ENCODE measurements around the gene VPS9D1.
"Not testable (repeated sequence)": the region's sequence is repeated elsewhere in the genome, so short reads cannot be mapped to it uniquely, and the experiment has no call there.

The VPS9D1 gene

DNA sequence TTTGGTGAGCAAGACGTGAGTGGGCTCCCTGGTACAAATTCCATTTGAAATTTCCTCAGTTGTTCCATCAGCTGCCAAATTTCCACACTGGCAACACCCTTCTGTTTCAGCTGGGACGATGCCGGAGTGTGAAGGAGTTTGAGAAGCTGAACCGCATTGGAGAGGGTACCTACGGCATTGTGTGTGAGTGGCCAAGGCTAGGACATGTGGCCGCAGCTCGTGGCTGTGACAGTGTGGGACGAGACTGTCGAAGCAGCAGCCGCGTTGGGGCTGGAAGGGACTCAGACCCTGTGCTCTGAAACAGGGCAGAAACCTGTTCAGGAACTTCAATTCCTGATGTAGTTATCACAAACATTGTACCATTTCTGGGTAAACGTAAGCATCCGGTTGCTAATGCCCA lies 31.6 kb downstream of the VPS9D1 start:
- Histone ChIP-seq H3K4me1 (ENCODE audit: control insufficient read depth, insufficient read depth, low read length) (peaks cover 9% of the 10 kb centered on the region), H3K4me3 (ENCODE audit: low read length) (no peak overlapping the region), H3K9ac (ENCODE audit: low read length) (no peak overlapping the region), H3K27me3 (replicated peaks; ENCODE audit: control insufficient read depth, insufficient read depth, low read length) (no peaks in the 10 kb centered on the region), H3K9me3 (ENCODE audit: control insufficient read depth, low read length) (no peaks in the 10 kb centered on the region), H3K36me3 (ENCODE audit: control insufficient read depth, insufficient read depth, low read length, severe bottlenecking) (peaks cover 30% of the 10 kb centered on the region)
- no peak for DNase-seq (ENCODE audit: low read depth)

DNA sequence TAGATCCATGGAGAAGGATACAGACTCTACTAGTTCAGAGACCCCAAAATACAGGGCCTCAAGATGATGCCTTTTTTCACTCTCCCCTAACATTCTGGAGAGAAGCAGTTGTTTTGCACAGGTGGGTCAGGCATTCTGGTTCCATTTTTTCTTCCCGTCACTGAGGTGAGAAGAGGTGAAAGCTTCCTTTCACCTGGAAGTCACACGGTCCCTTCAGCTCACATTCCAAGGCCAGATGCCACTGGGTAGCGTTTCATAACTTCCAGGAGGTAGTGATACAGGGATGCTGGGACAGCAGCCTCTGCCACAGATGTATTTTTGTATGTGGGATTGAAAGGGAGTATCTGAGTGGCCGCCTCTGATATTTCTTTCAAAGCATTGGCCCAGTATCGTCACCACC lies 32.3 kb downstream of the VPS9D1 start:
- Histone ChIP-seq H3K36me3 (ENCODE audit: control insufficient read depth, insufficient read depth, low read length, severe bottlenecking) (peaks cover 22% of the 10 kb centered on the region), H3K27me3 (replicated peaks; ENCODE audit: control insufficient read depth, insufficient read depth, low read length) (no peaks in the 10 kb centered on the region), H3K4me3 (ENCODE audit: low read length) (no peak overlapping the region), H3K9ac (ENCODE audit: low read length) (no peak overlapping the region), H3K9me3 (ENCODE audit: control insufficient read depth, low read length) (no peaks in the 10 kb centered on the region), H3K4me1 (ENCODE audit: control insufficient read depth, insufficient read depth, low read length) (peaks cover 9% of the 10 kb centered on the region)
- DNase-seq (ENCODE audit: low read depth): no peak

DNA sequence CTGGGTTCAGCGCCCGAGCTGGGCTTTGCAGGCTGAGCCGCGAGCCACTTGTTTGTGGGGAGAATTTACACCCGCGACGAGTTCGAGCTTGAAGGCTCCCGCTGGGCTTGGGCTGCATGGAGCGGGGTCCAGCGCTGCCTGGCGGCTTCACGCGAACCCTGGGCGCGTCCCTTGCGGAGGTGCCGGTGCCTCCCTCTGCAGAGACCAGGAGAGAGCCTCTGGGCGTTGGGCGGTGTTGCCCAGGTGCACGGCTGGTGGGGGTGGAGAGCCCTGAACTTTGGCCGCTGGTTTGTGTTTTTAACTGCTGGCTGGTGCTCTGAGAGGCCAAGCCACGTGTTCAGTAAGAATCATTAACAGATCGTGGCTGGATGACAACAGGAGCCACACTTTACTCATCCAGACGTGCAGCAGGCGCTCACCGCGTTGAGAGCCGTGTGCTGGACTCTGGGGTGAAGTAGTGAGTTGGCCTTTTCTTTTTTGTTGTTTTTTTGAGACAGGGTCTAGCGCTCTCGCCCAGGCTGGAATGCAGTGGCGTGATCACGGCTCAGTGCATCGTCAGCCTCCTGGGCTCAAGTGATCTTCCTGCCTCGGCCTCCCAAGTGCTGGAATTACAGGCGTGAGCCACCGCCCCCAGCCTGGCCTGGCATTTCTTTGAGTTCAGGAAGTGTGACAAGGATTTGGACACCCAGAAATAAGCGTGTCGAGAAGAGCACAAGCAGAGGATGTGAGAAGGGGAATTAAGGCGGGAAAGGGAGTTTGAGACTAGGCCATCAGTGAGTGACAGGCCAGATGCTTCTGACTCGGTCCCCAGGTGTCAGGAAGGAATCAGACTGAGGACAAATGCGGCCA lies 33.4 kb downstream of the VPS9D1 start:
- peaks cover 16% of the 10 kb centered on the region for H3K36me3 ChIP-seq (ENCODE audit: control insufficient read depth, insufficient read depth, low read length, severe bottlenecking)

DNA sequence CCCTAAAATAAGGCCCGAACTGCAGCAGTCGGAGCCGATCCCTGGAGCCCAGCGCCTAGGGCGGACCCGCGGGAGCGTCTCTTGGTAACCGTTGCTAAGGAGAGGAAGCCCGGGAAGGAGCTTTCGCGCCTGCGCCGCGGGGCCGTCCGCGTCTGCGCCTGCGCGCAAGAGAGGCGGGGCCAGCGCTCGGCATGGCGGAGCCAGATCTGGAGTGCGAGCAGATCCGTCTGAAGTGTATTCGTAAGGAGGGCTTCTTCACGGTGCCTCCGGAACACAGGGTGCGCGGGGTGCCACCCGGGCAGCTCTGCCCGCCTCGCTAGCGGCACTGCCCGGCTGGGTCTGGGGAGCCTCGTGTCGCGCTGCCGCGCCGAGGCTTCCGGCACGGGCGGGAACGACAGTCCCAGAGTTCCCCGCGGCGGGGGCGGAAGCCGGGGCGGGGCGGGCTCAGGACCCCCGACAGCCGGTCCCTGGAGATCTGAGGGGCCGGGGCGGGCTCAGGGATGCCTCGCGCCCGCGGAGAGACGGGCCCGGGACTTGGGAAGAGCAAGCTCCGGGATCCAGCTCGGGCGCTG lies 34.1 kb downstream of the VPS9D1 start, which contains the start of gene CDK10:
TSS of gene CDK10 (plus strand) at position 170 of the 572 bp plus-strand sequence. CDS start at position 192, 22 bp downstream.
- DNase-seq (ENCODE audit: low read depth): peak; percentile 96
- H3K36me3 ChIP-seq (ENCODE audit: control insufficient read depth, insufficient read depth, low read length, severe bottlenecking): peaks cover 9% of the 10 kb centered on the region

More for the DNA sequence above, 33.4 kb downstream of the VPS9D1 start:
- Histone ChIP-seq H3K4me1 (ENCODE audit: control insufficient read depth, insufficient read depth, low read length) (peaks cover 9% of the 10 kb centered on the region), H3K9ac (ENCODE audit: low read length) (peak overlapping the region; percentile 95), H3K9me3 (ENCODE audit: control insufficient read depth, low read length) (no peaks in the 10 kb centered on the region), H3K27me3 (replicated peaks; ENCODE audit: control insufficient read depth, insufficient read depth, low read length) (no peaks in the 10 kb centered on the region), H3K4me3 (ENCODE audit: low read length) (peak overlapping the region; percentile 95)
- peak; percentile 45 for DNase-seq (ENCODE audit: low read depth)

DNA sequence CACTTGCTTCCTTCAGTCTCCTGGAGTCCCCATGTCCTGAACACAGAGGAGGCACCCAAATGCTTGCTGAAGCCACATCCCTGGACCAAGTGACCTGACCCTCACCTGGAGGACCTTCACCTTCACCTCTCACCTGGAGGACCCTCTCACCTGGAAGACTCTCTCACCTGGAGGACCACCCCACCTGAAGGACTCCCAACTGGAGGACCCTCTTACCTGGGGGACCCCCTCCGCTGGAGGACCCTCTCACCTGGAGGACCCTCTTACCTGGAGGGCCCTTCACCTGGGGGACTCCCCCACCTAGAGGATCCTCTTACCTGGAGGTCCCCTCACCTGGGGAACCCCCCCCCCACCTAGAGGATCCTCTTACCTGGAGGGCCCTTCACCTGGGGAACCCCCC lies 34.8 kb downstream of the VPS9D1 start:
- H3K27me3 ChIP-seq (replicated peaks; ENCODE audit: control insufficient read depth, insufficient read depth, low read length): no peaks in the 10 kb centered on the region
- H3K9ac ChIP-seq (ENCODE audit: low read length): no peak overlapping the region
- H3K4me1 ChIP-seq (ENCODE audit: control insufficient read depth, insufficient read depth, low read length): peaks cover 9% of the 10 kb centered on the region
- peaks cover 5% of the 10 kb centered on the region for H3K36me3 ChIP-seq (ENCODE audit: control insufficient read depth, insufficient read depth, low read length, severe bottlenecking)
- no peak for DNase-seq (ENCODE audit: low read depth)
- no peak overlapping the region for H3K4me3 ChIP-seq (ENCODE audit: low read length)
- H3K9me3 ChIP-seq (ENCODE audit: control insufficient read depth, low read length): no peaks in the 10 kb centered on the region

More for the DNA sequence above, 34.1 kb downstream of the VPS9D1 start, which contains the start of gene CDK10:
- H3K27me3 ChIP-seq (replicated peaks; ENCODE audit: control insufficient read depth, insufficient read depth, low read length): no peaks in the 10 kb centered on the region
- H3K9ac ChIP-seq (ENCODE audit: low read length): peak within 1 kb of the TSS; percentile 95
- peak within 1 kb of the TSS; percentile 95 for H3K4me3 ChIP-seq (ENCODE audit: low read length)
- peaks cover 9% of the 10 kb centered on the region for H3K4me1 ChIP-seq (ENCODE audit: control insufficient read depth, insufficient read depth, low read length)
- no peaks in the 10 kb centered on the region for H3K9me3 ChIP-seq (ENCODE audit: control insufficient read depth, low read length)

DNA sequence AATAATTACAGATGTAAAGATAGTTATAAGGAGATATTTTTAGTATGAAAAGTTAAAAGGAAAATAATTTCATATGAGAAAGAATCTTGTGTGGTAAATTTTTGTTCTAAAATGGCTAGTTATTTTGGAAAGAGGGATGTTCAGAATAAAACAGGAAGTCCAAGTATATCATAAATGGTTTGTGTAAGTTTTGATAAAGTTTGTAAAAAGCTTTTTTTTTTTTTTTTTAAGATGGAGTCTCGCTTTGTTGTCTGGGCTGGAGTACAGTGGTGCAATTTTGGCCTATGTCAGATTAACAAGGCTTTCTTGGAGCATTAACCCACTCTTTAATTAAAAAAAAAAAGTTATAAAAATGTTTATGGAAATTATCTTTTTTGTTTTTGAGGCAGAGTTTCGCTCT lies 42.4 kb downstream of the VPS9D1 start:
- no peak for DNase-seq (ENCODE audit: low read depth)
- Histone ChIP-seq H3K9ac (ENCODE audit: low read length) (no peak overlapping the region), H3K4me3 (ENCODE audit: low read length) (no peak overlapping the region), H3K36me3 (ENCODE audit: control insufficient read depth, insufficient read depth, low read length, severe bottlenecking) (no peaks in the 10 kb centered on the region), H3K9me3 (ENCODE audit: control insufficient read depth, low read length) (no peaks in the 10 kb centered on the region), H3K27me3 (replicated peaks; ENCODE audit: control insufficient read depth, insufficient read depth, low read length) (no peaks in the 10 kb centered on the region), H3K4me1 (ENCODE audit: control insufficient read depth, insufficient read depth, low read length) (no peaks in the 10 kb centered on the region)

DNA sequence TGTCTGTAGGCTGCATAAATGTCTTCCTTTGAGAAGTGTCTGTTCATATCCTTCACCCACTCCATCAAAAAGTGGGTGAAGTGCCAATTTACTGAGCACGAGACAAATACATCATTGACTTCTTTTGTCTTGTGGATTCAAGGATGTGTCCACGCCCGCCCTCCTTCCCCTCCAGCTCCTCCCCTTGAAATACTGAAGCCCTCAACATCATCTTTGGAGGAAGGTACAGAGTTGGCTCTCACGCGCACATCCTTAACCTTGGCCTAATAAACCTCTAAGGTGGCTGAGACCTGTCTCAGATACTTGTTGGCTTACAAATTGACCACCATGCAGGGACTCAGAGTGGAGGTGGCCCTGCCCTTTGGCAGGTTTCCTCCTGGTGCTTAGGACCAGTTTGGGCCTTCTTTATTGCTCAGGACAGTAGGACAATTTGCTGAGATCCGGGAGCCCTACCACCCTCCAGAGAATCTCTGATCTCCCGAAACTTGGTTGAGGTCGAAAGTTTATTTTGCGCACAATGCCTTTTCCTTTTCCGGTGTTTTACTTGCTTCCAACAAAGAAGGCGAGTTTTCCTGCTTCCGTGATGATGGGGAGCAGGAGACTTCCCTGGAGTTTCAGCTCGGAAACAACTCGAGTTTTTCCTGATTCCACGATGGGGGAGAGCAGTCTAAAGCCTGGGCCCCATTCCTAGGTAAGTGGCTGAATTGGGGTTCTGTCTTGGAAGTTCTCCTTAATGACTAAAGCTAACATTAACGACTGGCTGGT lies 48.3 kb downstream of the VPS9D1 start:
- Histone ChIP-seq H3K4me1 (ENCODE audit: control insufficient read depth, insufficient read depth, low read length) (peaks cover 11% of the 10 kb centered on the region), H3K9ac (ENCODE audit: low read length) (no peak overlapping the region), H3K4me3 (ENCODE audit: low read length) (no peak overlapping the region), H3K9me3 (ENCODE audit: control insufficient read depth, low read length) (no peaks in the 10 kb centered on the region), H3K27me3 (replicated peaks; ENCODE audit: control insufficient read depth, insufficient read depth, low read length) (no peaks in the 10 kb centered on the region), H3K36me3 (ENCODE audit: control insufficient read depth, insufficient read depth, low read length, severe bottlenecking) (no peaks in the 10 kb centered on the region)
- DNase-seq (ENCODE audit: low read depth): no peak

DNA sequence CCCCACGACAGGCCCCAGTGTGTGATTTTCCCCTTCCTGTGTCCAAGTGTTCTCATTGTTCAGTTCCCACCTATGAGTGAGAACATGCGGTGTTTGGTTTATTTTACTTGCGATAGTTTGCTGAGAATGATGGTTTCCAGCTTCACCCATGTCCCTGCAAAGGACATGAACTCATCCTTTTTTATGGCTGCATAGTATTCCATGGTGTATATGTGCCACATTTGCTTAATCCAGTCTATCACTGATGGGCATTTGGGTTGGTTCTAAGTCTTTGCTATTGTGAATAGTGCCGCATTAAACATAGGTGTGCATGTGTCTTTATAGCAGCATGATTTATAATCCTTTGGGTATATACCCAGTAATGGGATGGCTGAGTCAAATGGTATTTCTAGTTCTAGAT lies 49.1 kb downstream of the VPS9D1 start:
- DNase-seq (ENCODE audit: low read depth); H3K9me3 ChIP-seq (ENCODE audit: control insufficient read depth, low read length); H3K36me3 ChIP-seq (ENCODE audit: control insufficient read depth, insufficient read depth, low read length, severe bottlenecking); H3K9ac ChIP-seq (ENCODE audit: low read length); H3K27me3 ChIP-seq (replicated peaks; ENCODE audit: control insufficient read depth, insufficient read depth, low read length); H3K4me3 ChIP-seq (ENCODE audit: low read length): not testable (repeated sequence)
- H3K4me1 ChIP-seq (ENCODE audit: control insufficient read depth, insufficient read depth, low read length): peaks cover 11% of the 10 kb centered on the region

DNA sequence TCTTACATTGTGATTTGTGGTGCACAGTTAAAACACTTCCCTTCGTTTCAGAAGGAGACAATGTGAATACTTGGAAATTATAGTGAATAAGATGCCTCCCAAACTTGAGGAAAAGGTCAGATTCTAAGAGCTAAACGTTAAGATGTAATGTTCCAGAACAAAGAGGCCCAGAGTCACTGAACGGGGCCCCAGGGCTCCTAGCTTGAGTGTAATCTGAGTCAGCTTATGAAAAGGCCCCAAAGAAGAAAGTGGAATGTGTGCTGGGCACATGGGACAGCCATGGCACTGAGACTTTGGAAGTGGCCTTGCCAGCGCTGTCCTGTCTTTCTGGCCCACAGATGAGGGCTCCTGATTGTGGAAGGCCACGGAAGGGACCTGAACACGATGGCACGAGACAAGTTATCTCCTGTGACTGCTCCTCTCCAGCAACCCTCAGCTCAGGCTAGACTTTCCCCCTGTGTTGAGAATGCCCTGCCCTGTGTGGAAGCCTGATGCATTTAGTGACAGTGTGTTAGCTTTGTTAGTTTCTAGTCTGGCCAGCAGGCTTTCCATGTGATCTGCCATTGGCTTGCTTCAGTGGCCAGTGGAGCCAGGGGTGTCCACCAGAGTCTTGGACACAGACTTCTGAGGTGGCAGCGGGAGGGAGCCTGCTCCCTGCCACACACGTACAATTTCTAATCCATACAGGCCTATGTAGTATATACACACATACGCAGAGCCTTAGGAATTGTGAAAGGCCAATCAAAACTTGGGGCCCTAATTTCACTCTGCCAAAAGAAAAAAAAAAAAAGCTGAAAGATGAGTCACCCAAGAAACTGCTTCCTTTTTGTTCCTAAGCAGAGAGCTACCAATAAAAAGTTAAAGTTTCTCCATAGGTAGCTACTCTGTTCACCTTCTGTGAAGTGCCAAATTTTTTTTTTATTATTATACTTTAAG lies 49.9 kb downstream of the VPS9D1 start:
- H3K9ac ChIP-seq (ENCODE audit: low read length): peak overlapping the region; percentile 42
- H3K36me3 ChIP-seq (ENCODE audit: control insufficient read depth, insufficient read depth, low read length, severe bottlenecking): no peaks in the 10 kb centered on the region
- no peaks in the 10 kb centered on the region for H3K27me3 ChIP-seq (replicated peaks; ENCODE audit: control insufficient read depth, insufficient read depth, low read length)
- H3K9me3 ChIP-seq (ENCODE audit: control insufficient read depth, low read length): no peaks in the 10 kb centered on the region
- peaks cover 11% of the 10 kb centered on the region for H3K4me1 ChIP-seq (ENCODE audit: control insufficient read depth, insufficient read depth, low read length)
- DNase-seq (ENCODE audit: low read depth): peak; percentile 43
- no peak overlapping the region for H3K4me3 ChIP-seq (ENCODE audit: low read length)

DNA sequence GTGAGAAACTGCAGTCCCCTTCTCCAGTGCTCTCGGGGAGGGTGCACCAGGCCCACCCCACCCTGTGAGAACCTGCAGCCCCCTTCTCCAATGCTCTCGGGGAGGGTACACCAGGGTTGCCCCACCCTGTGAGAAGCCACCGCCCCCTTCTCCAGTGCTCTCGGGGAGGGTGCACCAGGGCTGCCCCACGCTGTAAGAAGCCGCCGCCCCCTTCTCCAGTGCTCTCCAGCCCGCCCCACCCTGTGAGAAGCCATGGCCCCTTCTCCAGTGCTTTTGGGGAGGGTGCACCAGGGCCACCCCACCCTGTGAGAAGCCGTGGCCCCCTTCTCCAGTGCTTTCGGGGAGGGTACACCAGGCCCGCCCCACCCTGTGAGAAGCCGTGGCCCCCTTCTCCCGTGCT lies 50.9 kb downstream of the VPS9D1 start:
- no peak overlapping the region for H3K4me3 ChIP-seq (ENCODE audit: low read length)
- H3K4me1 ChIP-seq (ENCODE audit: control insufficient read depth, insufficient read depth, low read length): peaks cover 11% of the 10 kb centered on the region
- no peak overlapping the region for H3K9ac ChIP-seq (ENCODE audit: low read length)
- H3K9me3 ChIP-seq (ENCODE audit: control insufficient read depth, low read length): no peaks in the 10 kb centered on the region
- H3K36me3 ChIP-seq (ENCODE audit: control insufficient read depth, insufficient read depth, low read length, severe bottlenecking): no peaks in the 10 kb centered on the region
- H3K27me3 ChIP-seq (replicated peaks; ENCODE audit: control insufficient read depth, insufficient read depth, low read length): no peaks in the 10 kb centered on the region
- no peak for DNase-seq (ENCODE audit: low read depth)

Measured in adipocyte (in vitro differentiated cells).